ENCODE data around the gene UBR4.

Gene UBR4

GRCh38 chr1:19049128-19049768 is 160.8 kb downstream of the UBR4 start:
- DNase-seq = no peak

GRCh38 chr1:19046972-19047731 is 162.9 kb downstream of the UBR4 start:
- DNase-seq = peak; percentile 58

- no peak for DNase-seq
Observed at GRCh38 chr1:19045898-19046880, 163.9 kb downstream of the UBR4 start.

GRCh38 chr1:19044975-19045831 is 164.9 kb downstream of the UBR4 start:
- no peak for DNase-seq

GRCh38 chr1:19044471-19044870 is 165.6 kb downstream of the UBR4 start:
- DNase-seq = no peak

- DNase-seq = no peak
Observed at GRCh38 chr1:19043579-19044443, 166.3 kb downstream of the UBR4 start.

GRCh38 chr1:19042675-19043578 is 167.1 kb downstream of the UBR4 start:
- no peak for DNase-seq

GRCh38 chr1:19040010-19040680 is 169.9 kb downstream of the UBR4 start:
- DNase-seq = no peak

- no peak for DNase-seq
Observed at GRCh38 chr1:19038732-19039131, 171.3 kb downstream of the UBR4 start.

- no peak for DNase-seq
Observed at GRCh38 chr1:19038096-19038495, 172.0 kb downstream of the UBR4 start.

GRCh38 chr1:19037659-19038058 is 172.4 kb downstream of the UBR4 start:
- DNase-seq = no peak

- DNase-seq = no peak
Observed at GRCh38 chr1:19036813-19037605, 173.1 kb downstream of the UBR4 start.

- DNase-seq = peak; percentile 67
Observed at GRCh38 chr1:19036041-19036812, 173.8 kb downstream of the UBR4 start.

GRCh38 chr1:19035377-19036040 is 174.6 kb downstream of the UBR4 start:
- DNase-seq = no peak

GRCh38 chr1:19034721-19035120 is 175.3 kb downstream of the UBR4 start:
- DNase-seq = no peak

GRCh38 chr1:19033926-19034680 is 176.0 kb downstream of the UBR4 start:
- DNase-seq = no peak

- DNase-seq = no peak
Observed at GRCh38 chr1:19033515-19033839, 176.6 kb downstream of the UBR4 start.

Measured in retina (tissue), 1 donor.